Esophagus muscularis mucosa (tissue), 3 donors: ENCODE measurements around the gene KCNJ12.
"Not testable (repeated sequence)": the region's sequence is repeated elsewhere in the genome, so short reads cannot be mapped to it uniquely, and the experiment has no call there.

Source experiments
- POLR2AphosphoS5 ChIP-seq, 2 donors: sonication (generic); formaldehyde crosslinking; IDR thresholded peaks; one replicate each; pipeline ENCODE4 v1.6.1; 2017; ENCODE audit warnings: antibody characterized with exemption in 2 of 2
- TF ChIP-seq, protein P1 (sequence below), 3 experiments: fragments of 200-600 bp in 2 of 3; fragments of 450-650 bp in 1 of 3; sonication (generic) in 2 of 3; IDR thresholded peaks; one replicate each; pipeline ENCODE4 v1.5.1; 2017 to 2019; ENCODE audit warnings: antibody characterized with exemption in 3 of 3, mild to moderate bottlenecking in 2 of 3, moderate library complexity in 1 of 3

DNA sequence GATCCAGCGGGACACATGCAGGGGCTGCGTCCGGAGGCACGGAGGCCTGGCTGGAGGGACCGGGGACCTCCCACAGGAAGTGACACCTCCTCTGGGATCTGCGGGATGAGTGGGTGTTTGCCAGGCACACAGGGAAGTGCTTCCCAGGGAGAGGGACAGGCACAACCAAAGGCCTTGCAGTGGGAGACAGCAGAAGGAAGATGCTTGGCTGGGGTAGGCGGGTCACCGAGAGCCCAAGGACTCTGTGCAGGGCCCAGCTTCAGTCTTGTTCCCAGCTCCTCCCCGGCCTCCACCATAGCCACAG lies 47.0 kb downstream of the KCNJ12 start:
- TF ChIP-seq, protein P1, sequence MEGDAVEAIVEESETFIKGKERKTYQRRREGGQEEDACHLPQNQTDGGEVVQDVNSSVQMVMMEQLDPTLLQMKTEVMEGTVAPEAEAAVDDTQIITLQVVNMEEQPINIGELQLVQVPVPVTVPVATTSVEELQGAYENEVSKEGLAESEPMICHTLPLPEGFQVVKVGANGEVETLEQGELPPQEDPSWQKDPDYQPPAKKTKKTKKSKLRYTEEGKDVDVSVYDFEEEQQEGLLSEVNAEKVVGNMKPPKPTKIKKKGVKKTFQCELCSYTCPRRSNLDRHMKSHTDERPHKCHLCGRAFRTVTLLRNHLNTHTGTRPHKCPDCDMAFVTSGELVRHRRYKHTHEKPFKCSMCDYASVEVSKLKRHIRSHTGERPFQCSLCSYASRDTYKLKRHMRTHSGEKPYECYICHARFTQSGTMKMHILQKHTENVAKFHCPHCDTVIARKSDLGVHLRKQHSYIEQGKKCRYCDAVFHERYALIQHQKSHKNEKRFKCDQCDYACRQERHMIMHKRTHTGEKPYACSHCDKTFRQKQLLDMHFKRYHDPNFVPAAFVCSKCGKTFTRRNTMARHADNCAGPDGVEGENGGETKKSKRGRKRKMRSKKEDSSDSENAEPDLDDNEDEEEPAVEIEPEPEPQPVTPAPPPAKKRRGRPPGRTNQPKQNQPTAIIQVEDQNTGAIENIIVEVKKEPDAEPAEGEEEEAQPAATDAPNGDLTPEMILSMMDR (IDR thresholded peaks at IDR 0.05) = not testable (repeated sequence)
- TF ChIP-seq POLR2AphosphoS5 (IDR thresholded peaks at IDR 0.05) = not testable (repeated sequence)
